ENCODE measurements around the gene MBNL1.

DNA sequence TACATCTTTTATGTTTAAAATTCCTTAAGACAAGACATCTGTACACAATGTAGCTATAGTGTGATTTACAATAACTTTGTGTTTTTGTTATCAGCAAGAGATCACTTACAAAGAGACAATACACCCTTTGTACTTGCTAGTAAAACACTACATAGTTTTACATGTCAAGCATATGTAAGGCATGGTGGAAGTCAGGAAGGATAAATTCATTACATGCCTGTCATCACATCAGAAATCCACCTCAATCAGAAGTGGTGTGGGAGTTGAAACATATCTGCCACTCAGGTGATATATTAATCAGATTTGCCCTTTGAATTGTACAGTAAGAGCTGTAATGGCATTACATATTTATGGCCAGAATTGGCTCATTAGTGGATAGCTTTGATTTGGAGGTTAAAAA is 95.5 kb downstream of the MBNL1 start:
- TF ChIP-seq, protein P1, sequence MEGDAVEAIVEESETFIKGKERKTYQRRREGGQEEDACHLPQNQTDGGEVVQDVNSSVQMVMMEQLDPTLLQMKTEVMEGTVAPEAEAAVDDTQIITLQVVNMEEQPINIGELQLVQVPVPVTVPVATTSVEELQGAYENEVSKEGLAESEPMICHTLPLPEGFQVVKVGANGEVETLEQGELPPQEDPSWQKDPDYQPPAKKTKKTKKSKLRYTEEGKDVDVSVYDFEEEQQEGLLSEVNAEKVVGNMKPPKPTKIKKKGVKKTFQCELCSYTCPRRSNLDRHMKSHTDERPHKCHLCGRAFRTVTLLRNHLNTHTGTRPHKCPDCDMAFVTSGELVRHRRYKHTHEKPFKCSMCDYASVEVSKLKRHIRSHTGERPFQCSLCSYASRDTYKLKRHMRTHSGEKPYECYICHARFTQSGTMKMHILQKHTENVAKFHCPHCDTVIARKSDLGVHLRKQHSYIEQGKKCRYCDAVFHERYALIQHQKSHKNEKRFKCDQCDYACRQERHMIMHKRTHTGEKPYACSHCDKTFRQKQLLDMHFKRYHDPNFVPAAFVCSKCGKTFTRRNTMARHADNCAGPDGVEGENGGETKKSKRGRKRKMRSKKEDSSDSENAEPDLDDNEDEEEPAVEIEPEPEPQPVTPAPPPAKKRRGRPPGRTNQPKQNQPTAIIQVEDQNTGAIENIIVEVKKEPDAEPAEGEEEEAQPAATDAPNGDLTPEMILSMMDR (conservative IDR thresholded peaks at IDR 0.05 in 1 of 2, IDR thresholded peaks at IDR 0.05 in 1 of 2; ENCODE audit: extremely low read depth in 1 of 2, insufficient read depth in 1 of 2, low read depth in 1 of 2, low read length in 2 of 2) = no peak
- no peak for TF ChIP-seq EZH2 (IDR thresholded peaks at IDR 0.05; ENCODE audit: borderline replicate concordance, low read length)

Data from mammary epithelial cell (primary cell).